Subcutaneous adipose tissue (tissue), 4 donors: ENCODE data around the gene NCAPG2. TPM values are rescaled to one million over a fixed set of nuclear protein-coding genes. Genes with fewer than 3 reads are reported as not detected.

Source experiments
- total RNA-seq, 4 donors: library from RNA; depleted of rRNA; stranded (reverse); fragments of >200 nt; gene quantifications; one replicate each; pipeline ENCODE4 v1.1.0, GENCODE V29; 2016
- TF ChIP-seq, protein P1 (sequence below): fragments of 450-650 bp; IDR thresholded peaks from one replicate; pipeline ENCODE4 v1.5.1; 2016; ENCODE audit warnings: low read depth, mild to moderate bottlenecking, control low read depth, antibody characterized with exemption, moderate library complexity

NCAPG2 gene
- total RNA-seq, 4 donors from 2014 or later = 8.2 to 13.4 (median 11.3) TPM

DNA sequence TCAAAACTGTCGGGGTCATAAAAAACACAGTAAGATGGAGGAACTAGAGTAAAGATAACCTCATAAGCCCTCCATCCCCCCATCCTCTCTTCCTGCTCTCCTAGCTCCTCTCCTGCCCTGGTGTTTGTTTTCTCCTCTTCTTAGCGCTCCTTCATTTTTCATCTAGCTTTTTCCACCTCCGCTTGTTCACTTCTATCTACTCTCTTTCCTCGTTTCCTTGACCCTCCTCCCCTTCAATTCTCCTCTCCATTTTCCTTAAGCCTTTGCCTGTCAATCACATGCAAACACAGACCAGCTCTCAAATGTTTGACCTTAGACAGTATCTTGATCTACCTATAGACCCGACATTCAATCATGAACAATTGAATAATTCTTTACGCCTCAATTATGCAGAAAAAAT, 10.0 kb downstream of the NCAPG2 start:
- TF ChIP-seq, protein P1, sequence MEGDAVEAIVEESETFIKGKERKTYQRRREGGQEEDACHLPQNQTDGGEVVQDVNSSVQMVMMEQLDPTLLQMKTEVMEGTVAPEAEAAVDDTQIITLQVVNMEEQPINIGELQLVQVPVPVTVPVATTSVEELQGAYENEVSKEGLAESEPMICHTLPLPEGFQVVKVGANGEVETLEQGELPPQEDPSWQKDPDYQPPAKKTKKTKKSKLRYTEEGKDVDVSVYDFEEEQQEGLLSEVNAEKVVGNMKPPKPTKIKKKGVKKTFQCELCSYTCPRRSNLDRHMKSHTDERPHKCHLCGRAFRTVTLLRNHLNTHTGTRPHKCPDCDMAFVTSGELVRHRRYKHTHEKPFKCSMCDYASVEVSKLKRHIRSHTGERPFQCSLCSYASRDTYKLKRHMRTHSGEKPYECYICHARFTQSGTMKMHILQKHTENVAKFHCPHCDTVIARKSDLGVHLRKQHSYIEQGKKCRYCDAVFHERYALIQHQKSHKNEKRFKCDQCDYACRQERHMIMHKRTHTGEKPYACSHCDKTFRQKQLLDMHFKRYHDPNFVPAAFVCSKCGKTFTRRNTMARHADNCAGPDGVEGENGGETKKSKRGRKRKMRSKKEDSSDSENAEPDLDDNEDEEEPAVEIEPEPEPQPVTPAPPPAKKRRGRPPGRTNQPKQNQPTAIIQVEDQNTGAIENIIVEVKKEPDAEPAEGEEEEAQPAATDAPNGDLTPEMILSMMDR = no peak

DNA sequence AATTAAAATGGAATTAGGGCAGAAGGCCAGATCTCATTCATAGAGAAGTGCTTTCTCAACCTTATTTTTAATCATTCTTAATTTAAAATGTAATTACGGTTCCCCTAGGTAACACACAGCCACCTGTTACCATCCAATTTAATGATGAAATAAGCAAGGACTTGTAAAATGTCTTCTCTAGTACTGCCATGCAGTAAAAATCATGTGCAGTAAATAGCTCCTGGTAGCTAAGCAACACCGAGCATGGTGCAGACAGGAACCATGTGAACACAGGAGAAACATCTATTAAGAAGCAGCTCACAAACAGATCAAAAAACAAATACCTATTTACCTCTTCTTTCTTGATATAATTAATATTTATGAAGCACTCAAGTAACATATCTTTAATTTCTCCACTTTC, 15.1 kb downstream of the NCAPG2 start:
- TF ChIP-seq, protein P1 = no peak

DNA sequence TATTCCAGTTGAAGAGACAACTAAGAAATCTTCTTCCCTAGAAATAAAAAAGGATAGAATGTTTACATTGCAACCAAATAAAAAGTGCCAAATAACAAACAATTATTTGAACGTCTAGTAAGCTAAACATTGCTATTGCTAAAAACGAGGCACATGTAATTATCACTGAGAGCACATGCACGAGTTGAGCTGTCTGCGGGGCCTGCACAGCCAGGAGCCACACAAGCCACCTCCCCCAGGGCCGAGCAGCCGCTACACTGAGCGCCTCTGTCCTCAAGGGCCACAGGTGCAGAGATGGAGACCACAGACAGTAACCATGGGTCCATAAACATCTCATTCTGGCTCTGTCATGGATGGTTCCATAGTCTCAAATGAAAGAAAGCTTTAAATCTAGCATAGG, 17.2 kb downstream of the NCAPG2 start:
- TF ChIP-seq, protein P1 = no peak

DNA sequence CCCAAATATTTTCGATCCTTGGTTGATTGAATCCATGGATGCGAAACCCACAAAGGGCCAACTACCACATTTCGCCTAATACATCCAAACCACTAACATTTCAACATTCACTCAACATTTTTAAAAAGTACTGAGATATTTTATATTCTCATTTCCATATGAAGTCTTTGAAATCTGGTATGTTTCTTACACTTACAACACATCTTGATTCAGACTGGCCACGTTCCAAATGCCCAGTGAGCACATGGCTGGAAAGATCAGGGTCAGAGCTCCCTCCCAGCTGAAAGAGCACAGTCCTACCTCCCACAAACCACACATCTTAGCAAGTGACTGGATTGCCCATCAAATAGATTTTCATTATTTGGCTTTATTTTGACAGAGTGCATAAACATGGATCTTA, 18.9 kb downstream of the NCAPG2 start:
- TF ChIP-seq, protein P1 = no peak

DNA sequence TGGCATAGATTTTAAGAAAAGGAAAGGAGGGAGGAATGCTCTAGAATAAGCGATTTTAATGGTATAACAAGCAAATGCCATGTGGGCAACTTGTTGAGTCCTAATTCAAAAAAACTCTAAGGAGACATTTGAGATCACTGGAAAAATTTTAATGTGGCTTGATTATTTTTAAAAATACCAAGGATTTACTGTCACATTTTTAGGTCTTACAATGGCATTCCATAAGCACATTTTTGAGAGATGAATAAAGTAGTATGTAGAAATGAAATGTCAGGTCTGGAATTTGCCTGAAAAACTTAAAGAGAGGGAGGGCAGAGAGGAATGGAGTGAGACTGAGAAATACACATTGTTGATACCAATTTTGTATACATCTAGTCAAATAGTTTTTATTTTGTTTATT, 20.3 kb downstream of the NCAPG2 start:
- TF ChIP-seq, protein P1 = no peak

DNA sequence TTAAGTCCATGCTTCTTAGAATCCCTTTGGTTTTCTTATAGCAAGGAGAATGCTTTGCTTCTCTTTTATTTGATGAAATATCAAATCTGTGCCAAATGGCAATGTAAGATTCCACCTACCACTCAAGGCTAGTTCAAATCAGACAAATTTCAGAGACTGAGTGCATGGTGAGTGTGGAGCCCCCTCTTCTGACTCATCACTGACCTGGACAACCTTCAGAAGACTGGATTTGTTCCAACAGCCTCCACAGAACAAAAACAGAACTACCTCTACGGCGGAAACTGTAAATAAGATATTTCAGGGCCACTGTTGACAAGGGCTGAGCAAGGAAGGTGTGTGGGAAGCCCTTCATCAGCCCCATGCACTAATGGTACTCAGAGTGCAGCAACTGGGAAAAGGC, 21.1 kb downstream of the NCAPG2 start:
- TF ChIP-seq, protein P1 = no peak

DNA sequence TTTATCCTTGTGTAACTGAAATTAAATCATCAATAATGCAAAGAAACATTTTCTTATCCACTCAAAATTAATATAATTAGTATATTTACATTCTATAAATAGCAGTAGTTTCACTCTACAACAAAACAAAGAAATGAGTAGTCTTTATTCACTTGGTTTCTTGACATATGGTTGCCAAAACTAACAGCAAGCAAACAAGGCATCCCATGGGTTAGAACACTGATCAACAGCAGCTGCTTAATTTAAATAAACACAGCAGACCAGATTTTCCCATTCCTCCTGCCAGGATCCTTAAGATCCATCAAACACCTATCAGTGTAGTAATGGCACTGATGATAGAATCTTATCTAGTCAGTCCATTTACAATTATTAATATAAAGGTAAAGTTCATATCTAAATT, 22.1 kb downstream of the NCAPG2 start:
- TF ChIP-seq, protein P1 = no peak
